Liver (tissue), 9 donors: ENCODE data around the gene HOMER1. TPM values are rescaled to one million over a fixed set of nuclear protein-coding genes. Genes with fewer than 3 reads are reported as not detected.

Experiments used
- DNase-seq: peaks from one replicate; pipeline ENCODE4 v3.0.0-alpha.2; 2017; ENCODE audit warnings: low spot score
- H3K27ac ChIP-seq, 2 donors: one replicate each; pipeline ENCODE4 v1.7.0; 2013; ENCODE audit warnings: inconsistent platforms in 2 of 2, low read length in 2 of 2, control low read depth in 1 of 2, low read depth in 1 of 2, mild to moderate bottlenecking in 1 of 2
- H3K27me3 ChIP-seq, 4 donors: one replicate each; pipeline versions ENCODE4 v1.6.1 to v1.7.0; 2013; ENCODE audit warnings: low read length in 3 of 4, inconsistent platforms in 1 of 4, mild to moderate bottlenecking in 1 of 4, moderate library complexity in 1 of 4; ENCODE audit not compliant: control insufficient read depth in 4 of 4, insufficient read depth in 4 of 4
- H3K36me3 ChIP-seq, 4 donors: one replicate each; pipeline versions ENCODE4 v1.6.1 to v1.7.0; 2013; ENCODE audit warnings: low read length in 3 of 4, mild to moderate bottlenecking in 3 of 4, low read depth in 1 of 4, moderate library complexity in 1 of 4; ENCODE audit not compliant: control insufficient read depth in 4 of 4, insufficient read depth in 3 of 4
- H3K4me1 ChIP-seq, 4 donors: one replicate each; pipeline versions ENCODE4 v1.6.1 to v1.7.0; 2013; ENCODE audit warnings: low read length in 3 of 4, mild to moderate bottlenecking in 3 of 4, moderate library complexity in 1 of 4; ENCODE audit not compliant: control insufficient read depth in 4 of 4, insufficient read depth in 4 of 4
- H3K4me3 ChIP-seq, 3 donors: one replicate each; pipeline versions ENCODE4 v1.6.1 to v1.7.0; 2013; ENCODE audit warnings: low read length in 3 of 3, control low read depth in 1 of 3, low read depth in 1 of 3, mild to moderate bottlenecking in 1 of 3
- H3K9ac ChIP-seq, 2 donors: one replicate each; pipeline ENCODE4 v1.7.0; 2013; ENCODE audit warnings: low read length in 2 of 2, mild to moderate bottlenecking in 2 of 2, moderate library complexity in 2 of 2, control low read depth in 1 of 2, low read depth in 1 of 2
- H3K9me3 ChIP-seq, 4 donors: one replicate each; pipeline versions ENCODE4 v1.6.1 to v1.7.0; 2013; ENCODE audit warnings: low read length in 3 of 4; ENCODE audit not compliant: control insufficient read depth in 4 of 4
- CTCF ChIP-seq: fragments of 150-350 bp; IDR thresholded peaks from 2 replicates; pipeline ENCODE4 v1.5.1; 2017; ENCODE audit warnings: improper control_type of control experiment, low read depth, low read length; ENCODE audit not compliant: missing input control
- EGR1 ChIP-seq, 2 donors: IDR thresholded peaks; 2 replicates each; pipeline ENCODE4 v1.6.1; 2016 to 2018; ENCODE audit warnings: antibody characterized with exemption in 2 of 2, low read depth in 2 of 2
- FOXA1 ChIP-seq: IDR thresholded peaks from 2 replicates; pipeline ENCODE4 v1.6.1; 2016; ENCODE audit warnings: antibody characterized with exemption
- FOXA2 ChIP-seq: IDR thresholded peaks from 2 replicates; pipeline ENCODE4 v1.6.1; 2016; ENCODE audit warnings: antibody characterized with exemption
- GABPA ChIP-seq, 2 donors: IDR thresholded peaks in 1 of 2; conservative IDR thresholded peaks in 1 of 2; 2 replicates each; pipeline ENCODE4 v1.6.1; 2016; ENCODE audit warnings: antibody characterized with exemption in 2 of 2, mild to moderate bottlenecking in 1 of 2, moderate library complexity in 1 of 2
- HNF4A ChIP-seq, 2 donors: conservative IDR thresholded peaks; 2 replicates each; pipeline ENCODE4 v1.6.1; 2016; ENCODE audit warnings: antibody characterized with exemption in 2 of 2, mild to moderate bottlenecking in 2 of 2
- HNF4G ChIP-seq: IDR thresholded peaks from 2 replicates; pipeline ENCODE4 v1.6.1; 2016; ENCODE audit warnings: antibody characterized with exemption
- JUND ChIP-seq, 2 donors: IDR thresholded peaks; 2 replicates each; pipeline ENCODE4 v1.6.1; 2016; ENCODE audit warnings: antibody characterized with exemption in 2 of 2
- NR2F2 ChIP-seq: IDR thresholded peaks from 2 replicates; pipeline ENCODE4 v1.6.1; 2016; ENCODE audit warnings: antibody characterized with exemption
- RAD21 ChIP-seq, 2 donors: IDR thresholded peaks; 2 replicates each; pipeline ENCODE4 v1.6.1; 2016; ENCODE audit warnings: antibody characterized with exemption in 2 of 2, mild to moderate bottlenecking in 2 of 2
- RXRA ChIP-seq, 2 donors: IDR thresholded peaks; 2 replicates each; pipeline ENCODE4 v1.6.1; 2017 to 2018; ENCODE audit warnings: antibody characterized with exemption in 2 of 2, mild to moderate bottlenecking in 1 of 2
- SP1 ChIP-seq: IDR thresholded peaks from 2 replicates; pipeline ENCODE4 v1.6.1; 2018; ENCODE audit warnings: antibody characterized with exemption, mild to moderate bottlenecking
- YY1 ChIP-seq: IDR thresholded peaks from 2 replicates; pipeline ENCODE4 v1.6.1; 2016; ENCODE audit warnings: antibody characterized with exemption, mild to moderate bottlenecking
- ZBTB33 ChIP-seq: IDR thresholded peaks from 2 replicates; pipeline ENCODE4 v1.6.1; 2016; ENCODE audit warnings: antibody characterized with exemption
- WGBS: extraction: QIAGEN DNeasy Blood & Tissue Kit; methylation state at CpG from one replicate; pipeline ENCODE4 v1.1.7; 2013; 5-methylcytosine and 5-hydroxymethylcytosine counted together
- polyA plus RNA-seq, 2 donors: library from polyadenylated mRNA; stranded (reverse) in 1 of 2; unstranded in 1 of 2; fragments of 200-250 nt in 1 of 2; fragments of >200 nt in 1 of 2; fragmentation: Nextera tagmentation in 1 of 2; extraction: Ambion mirVana in 1 of 2; gene quantifications; one replicate each; pipeline versions ENCODE4 v1.2.1 to v1.2.3, GENCODE V29; 2013 to 2015
- total RNA-seq, 2 donors: library from RNA; depleted of rRNA; stranded (reverse); fragments of >200 nt; gene quantifications; one replicate each; pipeline ENCODE4 v1.2.3, GENCODE V29; 2014
- TF ChIP-seq, protein P1 (sequence below): IDR thresholded peaks from 2 replicates; pipeline ENCODE4 v1.6.1; 2016; ENCODE audit warnings: antibody characterized with exemption, mild to moderate bottlenecking
- TF ChIP-seq, protein P2 (sequence below): IDR thresholded peaks from 2 replicates; pipeline ENCODE4 v1.6.1; 2016; ENCODE audit warnings: antibody characterized with exemption
- TF ChIP-seq, protein P3 (sequence below): IDR thresholded peaks from 2 replicates; pipeline ENCODE4 v1.6.1; 2016; ENCODE audit warnings: antibody characterized with exemption
- donor health status: healthy.
- donor health status: healthy.
- donor health status: healthy.
- donor health status: healthy.
- donor health status: healthy.

HOMER1 gene
- total and polyA plus RNA-seq, 4 donors: 0.33 to 8.7 (median 1.2) TPM

- Histone ChIP-seq H3K9ac (no peak overlapping the region), H3K4me1 (peaks cover 4 to 16% (median 9%) of the 10 kb centered on the region in 4 donors), H3K27ac (no peak overlapping the region), H3K36me3 (no peaks in the 10 kb centered on the region), H3K27me3 (peaks cover 0 to 2% (median 0%) of the 10 kb centered on the region in 4 donors), H3K9me3 (no peaks in the 10 kb centered on the region), H3K4me3 (no peak overlapping the region)
- no peak for TF ChIP-seq HNF4G
- TF ChIP-seq HNF4A (conservative IDR thresholded peaks at IDR 0.05): no peak
- TF ChIP-seq SP1: no peak
- TF ChIP-seq RXRA (IDR thresholded peaks at IDR 0.05): no peak
- TF ChIP-seq RAD21 (IDR thresholded peaks at IDR 0.05): no peak
- no peak for TF ChIP-seq GABPA (IDR thresholded peaks at IDR 0.05 in 1 of 2, conservative IDR thresholded peaks at IDR 0.05 in 1 of 2)
- TF ChIP-seq, protein P1, sequence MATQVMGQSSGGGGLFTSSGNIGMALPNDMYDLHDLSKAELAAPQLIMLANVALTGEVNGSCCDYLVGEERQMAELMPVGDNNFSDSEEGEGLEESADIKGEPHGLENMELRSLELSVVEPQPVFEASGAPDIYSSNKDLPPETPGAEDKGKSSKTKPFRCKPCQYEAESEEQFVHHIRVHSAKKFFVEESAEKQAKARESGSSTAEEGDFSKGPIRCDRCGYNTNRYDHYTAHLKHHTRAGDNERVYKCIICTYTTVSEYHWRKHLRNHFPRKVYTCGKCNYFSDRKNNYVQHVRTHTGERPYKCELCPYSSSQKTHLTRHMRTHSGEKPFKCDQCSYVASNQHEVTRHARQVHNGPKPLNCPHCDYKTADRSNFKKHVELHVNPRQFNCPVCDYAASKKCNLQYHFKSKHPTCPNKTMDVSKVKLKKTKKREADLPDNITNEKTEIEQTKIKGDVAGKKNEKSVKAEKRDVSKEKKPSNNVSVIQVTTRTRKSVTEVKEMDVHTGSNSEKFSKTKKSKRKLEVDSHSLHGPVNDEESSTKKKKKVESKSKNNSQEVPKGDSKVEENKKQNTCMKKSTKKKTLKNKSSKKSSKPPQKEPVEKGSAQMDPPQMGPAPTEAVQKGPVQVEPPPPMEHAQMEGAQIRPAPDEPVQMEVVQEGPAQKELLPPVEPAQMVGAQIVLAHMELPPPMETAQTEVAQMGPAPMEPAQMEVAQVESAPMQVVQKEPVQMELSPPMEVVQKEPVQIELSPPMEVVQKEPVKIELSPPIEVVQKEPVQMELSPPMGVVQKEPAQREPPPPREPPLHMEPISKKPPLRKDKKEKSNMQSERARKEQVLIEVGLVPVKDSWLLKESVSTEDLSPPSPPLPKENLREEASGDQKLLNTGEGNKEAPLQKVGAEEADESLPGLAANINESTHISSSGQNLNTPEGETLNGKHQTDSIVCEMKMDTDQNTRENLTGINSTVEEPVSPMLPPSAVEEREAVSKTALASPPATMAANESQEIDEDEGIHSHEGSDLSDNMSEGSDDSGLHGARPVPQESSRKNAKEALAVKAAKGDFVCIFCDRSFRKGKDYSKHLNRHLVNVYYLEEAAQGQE: no peak
- no peak for TF ChIP-seq NR2F2
- TF ChIP-seq ZBTB33: no peak
- TF ChIP-seq FOXA2: no peak
- no peak for TF ChIP-seq JUND (IDR thresholded peaks at IDR 0.05)
- TF ChIP-seq CTCF: no peak
- TF ChIP-seq, protein P2, sequence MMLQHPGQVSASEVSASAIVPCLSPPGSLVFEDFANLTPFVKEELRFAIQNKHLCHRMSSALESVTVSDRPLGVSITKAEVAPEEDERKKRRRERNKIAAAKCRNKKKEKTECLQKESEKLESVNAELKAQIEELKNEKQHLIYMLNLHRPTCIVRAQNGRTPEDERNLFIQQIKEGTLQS: no peak
- TF ChIP-seq, protein P3, sequence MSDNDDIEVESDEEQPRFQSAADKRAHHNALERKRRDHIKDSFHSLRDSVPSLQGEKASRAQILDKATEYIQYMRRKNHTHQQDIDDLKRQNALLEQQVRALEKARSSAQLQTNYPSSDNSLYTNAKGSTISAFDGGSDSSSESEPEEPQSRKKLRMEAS: no peak
- TF ChIP-seq EGR1 (IDR thresholded peaks at IDR 0.05; ENCODE audit: low read depth in 2 of 2): no peak
- no peak for TF ChIP-seq YY1
- no peak for TF ChIP-seq FOXA1
- WGBS: 88% methylated on average over 3 of the region's 3 CpGs
- no peak for DNase-seq
Measured at GRCh38 chr5:79517601-79518000, 3.7 kb upstream of the HOMER1 start.
